GM21576 (cell line): ENCODE measurements around the gene CADPS2.

Source experiments
- ATAC-seq: cut with Tn5 transposase; IDR thresholded peaks from one replicate; pipeline ENCODE4 v1.9.1; 2021; ENCODE audit warnings: mild to moderate bottlenecking, moderate library complexity; ENCODE audit not compliant: unreplicated experiment

CADPS2 gene

DNA sequence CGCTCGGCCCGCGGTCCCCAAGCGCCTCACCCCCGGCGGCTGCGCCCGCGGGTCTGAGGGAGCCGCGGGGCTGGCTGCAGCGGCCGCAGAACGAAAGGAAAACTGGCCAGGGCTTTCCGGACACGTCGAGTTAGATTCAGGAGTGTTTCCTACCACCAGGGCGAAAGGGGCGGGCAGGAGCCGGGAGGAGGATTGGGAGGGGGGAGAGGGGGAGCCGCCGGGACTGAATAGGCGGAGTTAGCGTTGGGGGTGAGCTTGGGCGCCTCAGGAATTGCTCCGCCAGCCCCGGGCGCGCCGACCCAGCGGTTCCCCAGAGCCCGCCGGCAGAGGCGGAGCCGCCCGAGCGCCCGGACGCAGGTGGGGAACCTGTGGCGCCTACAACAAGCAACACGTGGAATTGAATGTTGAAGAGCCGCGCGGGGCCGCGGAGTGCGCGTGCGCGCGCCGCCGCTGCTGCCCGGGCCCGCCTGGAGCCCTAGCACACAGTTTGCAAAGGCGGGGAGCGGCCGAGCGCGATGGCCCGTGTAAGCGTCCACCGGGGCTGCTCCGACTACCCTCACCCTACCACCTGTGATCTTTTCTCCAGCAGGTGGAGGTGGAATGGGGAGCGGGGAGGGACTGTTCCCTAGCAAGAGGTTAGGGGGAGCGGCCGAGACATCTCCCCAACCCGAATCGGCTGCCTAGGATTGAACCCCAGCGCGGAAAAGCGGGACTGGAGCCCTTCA, at the start of gene CADPS2:
Gene CADPS2, minus strand, starts transcription at position 104 of the 725 bp plus-strand sequence. CDS start 123 bp downstream, outside the sequence.
- ATAC-seq = peak; percentile 68

DNA sequence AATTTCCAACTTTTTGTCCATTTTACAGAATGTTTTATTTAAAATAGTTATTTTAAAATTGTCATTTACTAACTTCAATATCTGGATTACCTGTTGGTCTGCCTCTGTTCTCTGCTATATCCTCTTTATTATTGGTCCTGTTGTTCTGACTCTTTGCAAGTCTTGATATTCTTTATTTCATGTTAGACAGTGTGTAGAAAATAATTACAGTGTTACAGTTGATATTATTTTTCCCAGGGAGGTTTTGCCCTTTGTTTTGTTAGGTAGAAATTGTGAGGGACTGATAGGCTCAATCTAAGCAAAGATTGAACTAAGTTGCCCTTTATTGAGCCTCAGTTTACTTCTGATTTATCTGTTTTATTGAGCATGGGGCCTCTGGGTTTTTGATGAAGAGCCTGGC, 49.4 kb upstream of the CADPS2 start:
- ATAC-seq = no peak

DNA sequence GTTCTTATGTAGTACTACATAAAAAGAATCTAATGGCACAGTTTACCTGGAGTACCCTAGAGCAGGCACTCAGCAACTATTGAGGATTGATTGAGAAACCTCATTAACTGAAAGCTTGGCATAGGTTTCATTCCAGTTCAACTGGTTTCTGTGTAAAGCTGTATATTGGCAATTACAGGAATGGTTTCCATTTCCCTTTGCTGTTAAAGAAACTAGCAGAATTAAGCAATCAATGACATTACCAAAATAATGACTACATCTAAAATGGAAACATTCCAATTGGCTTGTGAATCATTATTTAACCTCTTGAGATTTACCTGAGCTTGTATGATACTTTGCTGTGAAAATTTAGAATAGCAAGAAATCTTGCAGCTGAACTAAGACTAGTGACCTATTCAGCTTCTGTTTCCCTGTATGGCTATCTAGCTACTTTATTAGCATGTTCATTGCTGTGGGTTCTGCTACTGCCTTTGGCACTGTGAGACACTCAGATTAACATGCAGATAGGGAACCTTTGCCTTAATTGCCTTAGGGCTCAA, 33.5 kb upstream of the CADPS2 start:
- ATAC-seq = no peak

DNA sequence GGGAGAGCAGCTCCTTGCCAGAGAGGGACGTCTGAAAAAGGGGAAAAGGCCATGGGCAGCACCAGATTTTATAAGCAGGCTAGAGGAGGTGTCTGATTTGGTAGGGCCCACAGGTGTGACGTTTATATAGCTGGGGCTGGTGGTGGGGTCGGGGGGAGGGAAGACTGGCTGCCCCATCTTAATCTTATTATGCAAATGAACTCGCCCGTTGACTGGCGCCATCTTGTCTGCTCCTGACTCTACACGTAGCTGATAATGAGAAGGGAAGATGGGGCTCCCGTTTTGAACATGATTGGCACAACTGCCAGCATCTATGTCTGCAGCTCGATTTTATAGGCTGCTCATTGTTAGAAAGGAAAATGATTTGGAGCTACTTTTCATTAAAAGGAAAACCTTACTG, 28.6 kb upstream of the CADPS2 start:
- ATAC-seq = no peak

DNA sequence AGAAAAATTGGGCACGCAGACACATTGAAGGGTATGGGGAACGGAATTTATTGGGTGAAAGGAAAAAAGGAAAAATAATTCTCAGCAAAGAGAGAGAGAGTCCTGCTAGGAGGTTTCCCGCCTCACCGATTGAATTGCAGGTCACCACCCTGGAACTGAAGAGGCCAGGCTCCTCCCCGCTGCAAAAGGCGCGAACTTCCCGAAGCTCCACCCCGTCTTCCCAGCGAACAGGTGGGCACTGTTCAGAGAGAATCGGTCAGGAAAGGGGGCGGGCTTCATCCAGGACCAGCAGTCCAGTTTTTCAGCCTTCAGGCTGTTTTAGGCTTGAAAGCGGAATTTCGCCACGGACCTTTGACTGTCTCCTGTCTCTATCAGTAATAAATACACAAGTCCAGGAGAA, 27.3 kb upstream of the CADPS2 start:
- no peak for ATAC-seq

DNA sequence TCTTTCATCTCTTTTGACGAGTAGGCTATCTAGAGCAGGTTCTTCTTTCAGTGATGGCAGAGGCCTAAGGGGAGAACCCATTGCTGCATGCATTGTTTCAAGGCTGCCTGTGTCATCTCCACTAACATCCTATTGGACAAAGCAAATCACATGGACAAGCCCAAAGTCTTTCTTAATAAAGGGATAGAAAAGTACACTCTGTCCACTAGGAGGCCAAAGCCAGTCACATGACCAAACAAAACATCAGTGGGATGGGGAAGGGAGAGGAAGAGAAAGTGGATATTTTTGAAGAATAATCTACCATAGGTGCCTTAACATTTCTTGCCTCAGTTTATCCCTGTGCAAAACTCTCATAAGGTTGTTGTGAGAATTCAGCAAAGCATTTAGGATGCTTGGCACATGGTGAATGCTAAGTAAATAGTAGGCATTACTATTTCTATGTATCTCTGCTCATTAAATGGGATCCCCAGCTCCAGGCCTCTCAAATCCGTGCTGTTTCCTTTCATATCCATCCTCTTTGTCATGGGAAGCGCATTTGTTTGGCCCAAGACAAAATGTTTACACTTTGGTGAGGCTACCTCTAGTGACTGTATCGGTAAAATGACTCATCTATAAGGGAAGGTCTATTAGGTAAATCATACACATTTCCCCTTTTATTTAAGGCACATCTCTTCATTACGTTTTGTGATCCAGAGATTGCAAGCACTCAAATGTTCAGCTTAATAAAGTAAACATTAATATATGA, 16.7 kb upstream of the CADPS2 start:
- ATAC-seq = no peak

DNA sequence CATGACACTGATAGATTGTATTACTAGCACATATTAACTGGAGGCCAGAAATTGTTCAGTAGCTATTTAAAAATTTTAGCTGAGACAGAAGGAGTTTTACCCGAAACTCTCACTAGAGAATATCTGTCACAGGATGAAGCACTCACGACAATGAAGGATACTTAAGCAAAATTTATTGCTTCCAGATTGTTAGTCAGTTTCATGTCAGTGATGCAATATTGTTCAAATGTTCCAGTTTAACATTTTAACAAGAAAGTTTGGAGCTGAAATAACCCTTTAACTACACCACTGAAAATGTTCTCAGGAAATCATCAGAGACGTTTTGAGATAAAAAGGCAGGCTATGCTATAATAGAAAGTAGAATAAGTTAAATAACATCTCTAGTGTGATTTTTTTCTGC, 15.0 kb upstream of the CADPS2 start:
- ATAC-seq = no peak

DNA sequence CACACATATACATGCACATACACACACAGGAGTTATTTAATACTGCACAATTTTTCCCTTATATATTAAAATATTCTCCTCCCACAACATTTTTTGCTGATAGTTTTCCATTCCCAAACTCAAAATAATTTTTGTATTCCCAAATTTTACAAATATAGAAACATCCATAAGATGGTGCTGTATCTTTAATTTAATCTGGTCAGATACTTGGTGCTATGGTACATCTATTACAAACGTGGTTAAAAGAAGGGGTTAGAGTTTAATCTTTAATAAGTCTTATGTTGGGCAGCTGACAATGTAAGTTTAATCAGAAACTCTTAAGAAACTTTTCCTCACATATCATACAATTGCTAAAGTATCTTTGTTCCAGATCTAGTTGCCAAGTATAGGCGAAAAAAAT, 10.2 kb upstream of the CADPS2 start:
- ATAC-seq = no peak

DNA sequence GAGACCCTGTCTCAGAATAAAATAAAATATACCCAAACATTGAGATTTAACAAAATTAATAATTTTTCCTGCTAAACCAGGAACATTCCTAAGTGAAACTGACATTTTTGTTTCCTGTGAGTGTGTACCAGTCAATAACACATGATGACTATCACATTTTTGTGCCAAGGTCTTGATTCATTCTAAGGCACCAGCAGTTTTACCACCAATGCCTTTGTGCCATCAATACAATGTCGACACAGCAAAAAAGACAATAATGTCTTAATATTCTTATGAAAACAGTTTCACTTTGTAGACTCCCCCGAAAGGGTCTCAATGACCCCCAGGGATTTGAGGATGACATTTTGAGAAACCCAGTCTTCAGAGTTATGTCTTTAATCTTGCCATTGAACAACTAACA, 7.2 kb upstream of the CADPS2 start:
- no peak for ATAC-seq

DNA sequence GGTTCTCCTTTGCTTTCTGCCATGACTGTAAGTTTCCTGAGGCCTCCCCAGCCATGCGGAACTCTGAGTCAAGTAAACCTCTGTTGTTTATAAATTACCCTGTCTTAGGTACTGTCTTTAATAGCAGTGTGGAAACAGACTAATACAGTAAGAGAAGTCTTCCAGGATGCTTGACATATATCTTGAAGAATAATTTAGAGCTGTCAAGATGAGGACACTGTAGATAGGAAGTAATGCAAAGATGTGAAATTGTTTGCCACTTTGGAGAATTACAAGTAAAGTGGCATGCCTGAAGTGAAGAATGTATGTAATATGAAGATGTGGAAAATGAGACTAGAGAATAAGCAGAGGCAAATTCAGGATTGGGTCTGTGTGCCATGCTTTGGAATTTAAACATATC, 2.9 kb upstream of the CADPS2 start:
- no peak for ATAC-seq

DNA sequence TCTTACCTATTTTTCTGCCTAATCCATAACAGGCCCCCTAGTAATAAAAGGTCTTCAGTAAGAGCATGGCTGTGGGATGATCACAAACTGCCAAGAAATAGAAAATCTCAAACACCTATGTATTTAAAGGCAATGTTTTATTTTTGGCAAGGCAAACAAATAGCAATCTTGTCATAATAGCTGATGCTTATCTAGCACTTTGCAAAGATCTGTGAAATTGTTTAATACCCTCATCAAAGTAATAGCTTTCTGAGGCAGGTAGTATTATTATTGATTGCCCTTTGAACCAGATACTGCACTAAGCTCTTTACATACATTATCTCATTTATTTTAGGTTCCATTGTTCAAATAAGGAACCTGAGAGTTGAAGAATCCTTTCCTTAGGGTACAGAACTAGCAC, 1.6 kb upstream of the CADPS2 start:
- ATAC-seq = no peak

DNA sequence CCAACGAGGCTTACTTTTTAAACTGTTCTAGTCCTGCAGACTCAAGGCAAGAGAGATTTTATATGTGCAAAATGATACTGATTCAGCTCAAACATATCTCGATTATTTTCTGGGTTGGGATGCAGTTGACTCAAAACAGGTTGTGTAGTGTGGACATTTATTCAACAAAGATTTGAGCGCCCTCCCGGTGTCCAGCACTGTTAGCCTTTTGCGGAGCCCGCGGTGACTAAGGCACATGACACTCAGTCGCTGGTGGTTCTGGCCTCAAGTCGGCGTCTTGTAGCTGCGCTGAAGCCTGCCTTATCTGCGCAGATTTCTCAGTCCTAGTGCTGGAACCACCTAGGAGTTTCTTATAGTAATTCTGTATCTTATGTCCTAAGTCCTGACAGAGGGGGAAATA, 938 bp upstream of the CADPS2 start:
- no peak for ATAC-seq

DNA sequence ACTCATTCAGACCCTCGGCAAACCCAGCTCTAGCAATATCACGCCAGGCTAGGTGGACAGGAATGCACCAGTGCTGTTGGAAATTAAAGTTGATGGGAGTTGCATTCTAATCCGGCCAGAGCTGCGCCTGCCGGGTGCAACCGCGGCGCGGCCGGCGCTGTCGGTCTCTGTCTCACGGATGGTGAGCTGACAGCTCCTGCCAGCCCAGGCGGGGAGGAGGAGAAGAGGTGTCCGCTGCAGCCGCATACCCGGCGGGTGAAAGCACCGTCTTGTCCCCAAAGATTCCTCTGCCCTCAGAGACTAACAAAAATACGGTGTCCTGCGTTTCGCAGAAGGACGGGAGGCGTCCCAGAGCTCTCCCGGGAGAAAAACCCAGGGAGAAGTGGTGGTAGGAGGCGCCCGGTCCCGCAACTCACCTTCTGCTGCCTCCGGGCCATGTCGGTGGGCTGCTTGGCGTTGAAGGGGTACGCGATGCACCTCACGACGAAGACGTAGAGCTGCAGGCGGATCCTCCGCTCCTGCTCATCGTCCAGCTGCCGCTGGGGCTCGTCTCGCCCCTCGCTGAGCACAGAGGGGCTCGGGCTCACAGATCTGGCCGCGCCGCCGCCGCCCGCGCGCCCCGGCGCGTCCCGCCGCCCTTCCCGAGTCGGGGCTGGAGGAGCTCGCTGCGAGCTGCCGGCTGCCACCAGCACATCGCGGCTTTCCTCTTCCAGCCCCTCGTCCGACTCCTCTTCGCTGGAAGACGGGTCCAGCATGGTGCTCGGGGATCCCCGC, 490 bp downstream of the CADPS2 start:
- peak; percentile 22 for ATAC-seq

DNA sequence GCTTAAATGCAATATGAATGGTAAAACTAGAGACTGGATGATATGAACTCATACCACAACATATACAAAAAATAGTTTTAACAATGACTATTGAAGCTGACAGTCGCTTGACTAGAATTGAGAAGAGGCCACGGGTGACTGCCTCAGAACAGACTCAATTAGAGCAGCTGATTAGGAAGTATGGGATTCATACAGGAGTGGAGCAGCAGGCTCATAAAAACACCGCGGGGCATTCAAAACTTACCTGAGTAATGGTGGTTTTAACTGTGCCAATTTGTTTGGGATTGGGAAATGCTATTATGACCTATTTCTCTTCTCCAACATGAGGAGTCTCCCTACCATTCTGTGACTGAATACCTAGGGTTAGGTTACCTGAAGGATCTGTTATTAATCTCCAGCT, 2.1 kb downstream of the CADPS2 start:
- ATAC-seq = no peak

DNA sequence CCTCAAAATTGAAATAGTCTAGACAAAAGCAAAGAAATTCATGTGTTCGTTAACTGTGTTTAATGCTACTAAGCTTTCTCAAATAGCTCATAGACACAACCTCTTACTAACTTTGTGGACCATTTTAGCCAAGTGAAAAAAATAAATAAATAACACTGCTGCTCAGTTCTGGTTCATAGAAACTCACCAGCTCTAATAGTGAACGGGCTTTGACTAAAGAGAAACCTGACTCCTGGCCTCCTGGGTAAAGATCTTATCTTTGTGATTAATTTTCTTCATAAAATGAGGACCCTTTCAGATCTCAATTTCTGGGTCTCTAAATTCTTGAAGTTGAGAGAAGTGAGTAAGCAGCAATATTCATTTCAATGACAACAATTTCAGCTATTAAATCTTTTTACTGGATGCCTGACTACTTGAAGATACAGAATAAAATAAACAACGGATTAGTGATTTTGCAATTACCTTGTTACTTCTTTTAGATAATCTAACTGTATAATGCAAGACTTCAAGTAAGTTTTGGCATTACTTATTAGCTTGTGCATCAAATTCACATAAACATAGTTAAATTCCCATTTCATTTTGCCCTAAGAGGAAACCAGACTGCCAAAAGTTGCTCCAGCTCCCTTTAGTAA, 3.1 kb downstream of the CADPS2 start:
- no peak for ATAC-seq

DNA sequence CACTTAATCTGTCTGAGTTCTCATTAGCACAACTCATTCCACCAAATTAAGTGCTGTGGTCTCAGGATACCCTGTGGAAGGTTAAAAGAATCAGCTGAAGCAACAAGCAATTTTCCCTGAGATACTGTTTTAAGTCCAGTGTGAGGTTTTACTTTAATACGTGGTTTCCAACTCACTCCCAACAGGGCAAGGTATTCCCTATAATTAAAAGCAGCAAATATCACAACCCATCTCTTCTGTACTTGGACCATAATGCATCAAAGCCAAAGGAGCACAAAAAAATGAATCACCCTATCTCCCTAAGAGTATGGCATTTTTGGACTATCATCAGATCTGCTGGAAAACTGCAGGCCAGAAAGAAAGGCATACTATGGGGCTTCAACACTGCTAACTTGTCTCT, 4.9 kb downstream of the CADPS2 start:
- no peak for ATAC-seq

DNA sequence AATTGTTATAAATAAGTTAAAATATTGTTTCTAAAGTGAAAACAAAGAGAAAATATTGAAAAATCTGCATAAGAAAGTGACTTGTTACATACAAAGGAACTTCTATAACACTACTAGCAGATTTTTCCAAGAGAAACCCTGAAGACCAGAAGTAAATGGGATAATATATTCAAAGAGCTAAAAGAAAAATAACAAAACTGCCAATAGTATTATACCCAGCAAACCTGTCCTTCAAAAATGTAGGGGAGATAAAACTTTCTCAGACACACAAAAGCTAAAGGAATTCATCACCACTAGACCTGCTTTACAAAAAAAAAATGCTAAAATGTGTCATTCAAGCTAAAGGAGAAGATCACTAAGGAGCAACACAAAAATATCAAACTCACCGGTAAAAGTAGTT, 17.0 kb downstream of the CADPS2 start:
- no peak for ATAC-seq

DNA sequence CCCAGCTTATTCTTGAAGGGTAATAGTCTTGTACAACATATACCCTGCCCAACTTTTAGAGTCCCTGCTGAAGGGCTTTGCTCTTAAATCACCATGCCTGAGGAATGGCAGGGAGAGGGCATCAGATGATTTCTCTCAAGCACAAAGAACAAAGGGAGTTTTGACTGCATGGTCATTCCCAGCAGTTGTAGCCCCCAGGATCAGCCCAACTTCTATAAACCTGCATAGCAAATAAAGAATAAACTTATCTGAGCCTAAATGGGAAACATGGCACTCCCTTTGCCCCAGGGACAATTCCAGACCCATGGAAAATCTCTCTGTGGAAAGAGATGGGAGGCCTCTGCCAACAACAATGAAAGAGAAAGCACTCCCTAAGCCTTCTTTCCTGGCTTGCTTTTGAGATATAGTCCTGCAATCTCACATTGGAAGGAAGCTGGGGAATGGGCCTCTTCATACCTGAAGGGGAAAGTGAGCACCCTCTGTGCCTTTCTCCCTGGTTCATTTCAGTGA, 18.7 kb downstream of the CADPS2 start:
- no peak for ATAC-seq

DNA sequence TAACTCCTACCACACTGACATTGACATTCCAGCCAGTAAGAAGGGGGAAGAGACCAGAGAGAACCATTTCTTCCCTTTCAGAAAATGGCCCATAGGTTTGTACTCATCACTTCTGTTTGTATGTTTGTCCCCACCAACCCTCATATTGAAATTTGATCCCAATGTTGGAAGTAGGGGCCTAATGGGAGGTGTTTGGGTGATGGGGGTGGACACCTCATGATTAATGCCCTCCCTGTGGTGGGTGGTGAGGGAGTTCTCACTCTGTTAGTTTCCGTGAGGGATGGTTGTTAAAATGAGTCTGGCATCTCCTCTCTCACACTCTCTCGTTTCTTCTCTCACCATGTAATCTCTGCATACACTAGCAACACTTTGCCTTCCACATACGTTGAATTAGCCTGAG, 21.4 kb downstream of the CADPS2 start:
- ATAC-seq = no peak

DNA sequence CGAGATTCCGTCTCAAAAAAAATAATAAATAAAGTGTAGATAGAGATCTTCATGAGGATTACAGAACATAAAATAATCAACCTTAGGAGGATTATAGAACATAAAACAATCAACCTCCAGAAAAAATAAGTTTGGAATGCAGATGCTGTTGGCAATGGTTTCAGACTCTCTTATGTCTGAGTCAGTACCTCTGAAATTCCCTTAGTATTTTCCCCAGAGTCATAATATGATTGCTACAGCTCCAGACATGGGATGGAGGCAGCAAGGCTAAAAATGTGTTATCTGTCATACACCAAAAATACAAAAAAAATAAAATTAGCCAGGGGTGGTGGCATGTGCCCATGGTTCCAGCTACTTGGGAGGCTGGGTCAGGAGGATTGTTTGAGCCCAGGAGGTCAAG, 22.2 kb downstream of the CADPS2 start:
- ATAC-seq = no peak

DNA sequence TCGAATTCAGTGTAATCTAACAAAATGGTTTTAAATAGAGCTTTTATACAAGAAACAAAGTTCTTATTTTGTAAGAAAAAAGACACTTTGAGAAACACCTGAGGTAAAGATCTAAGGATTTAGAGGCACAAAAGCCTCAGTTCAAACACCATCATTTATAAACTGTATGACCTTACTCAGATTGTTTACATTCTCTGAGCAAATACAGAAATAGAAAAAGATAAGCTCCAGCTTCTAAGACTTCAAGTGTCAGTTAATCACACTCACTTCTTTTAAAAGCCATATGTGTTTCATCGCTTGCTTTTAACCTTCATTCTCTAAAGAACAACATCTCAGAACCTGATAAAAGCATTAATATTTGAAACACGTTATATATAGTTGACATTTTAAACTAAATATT, 27.9 kb downstream of the CADPS2 start:
- no peak for ATAC-seq
